Fibroblast of pulmonary artery (primary cell): ENCODE results near the gene RTL10.

Experiments used
- DNase-seq: peaks from one replicate; pipeline ENCODE4 v3.0.0-alpha.2; 2010; ENCODE audit warnings: low read depth
- H3K4me3 ChIP-seq: replicated peaks from 2 replicates; pipeline ENCODE4 v1.5.1; 2011; ENCODE audit warnings: low read depth, mild to moderate bottlenecking, control low read depth, low read length, moderate library complexity
- CTCF ChIP-seq: IDR thresholded peaks from 2 replicates; pipeline ENCODE4 v1.5.1; 2011; ENCODE audit warnings: mild to moderate bottlenecking, control low read depth, low read length, inconsistent platforms; ENCODE audit errors: missing control alignments

Gene RTL10

GRCh38 chr22:19873960-19874306, 19.3 kb upstream of the RTL10 start:
- DNase-seq: no peak
- no peak overlapping the region for H3K4me3 ChIP-seq
- no peak for TF ChIP-seq CTCF

GRCh38 chr22:19873138-19873959, 18.7 kb upstream of the RTL10 start:
- no peak overlapping the region for H3K4me3 ChIP-seq
- no peak for DNase-seq

GRCh38 chr22:19872779-19873137, 18.1 kb upstream of the RTL10 start:
- no peak overlapping the region for H3K4me3 ChIP-seq
- no peak for DNase-seq
- no peak for TF ChIP-seq CTCF

More at GRCh38 chr22:19873138-19873959, 18.7 kb upstream of the RTL10 start:
- TF ChIP-seq CTCF: no peak

- TF ChIP-seq CTCF: no peak
- DNase-seq: no peak
Measured at GRCh38 chr22:19871845-19872778, 17.4 kb upstream of the RTL10 start.

GRCh38 chr22:19871023-19871844, 16.6 kb upstream of the RTL10 start:
- no peak for DNase-seq
- no peak overlapping the region for H3K4me3 ChIP-seq
- TF ChIP-seq CTCF: no peak

More at GRCh38 chr22:19871845-19872778, 17.4 kb upstream of the RTL10 start:
- no peak overlapping the region for H3K4me3 ChIP-seq

- DNase-seq: no peak
- TF ChIP-seq CTCF: no peak
- H3K4me3 ChIP-seq: no peak overlapping the region
Measured at GRCh38 chr22:19870153-19871022, 15.7 kb upstream of the RTL10 start.
